Activated CD8-positive, alpha-beta memory T cell treated with anti-CD3 and anti-CD28 coated beads, Interleukin-2, amount 50 U/mL, for 1 hour (primary cell): ENCODE results near the gene ZNF80.

Experiments used
- DNase-seq: peaks from one replicate; pipeline ENCODE4 v3.0.0-alpha.2; 2020; ENCODE audit errors: extremely low read depth

The ZNF80 gene

DNA sequence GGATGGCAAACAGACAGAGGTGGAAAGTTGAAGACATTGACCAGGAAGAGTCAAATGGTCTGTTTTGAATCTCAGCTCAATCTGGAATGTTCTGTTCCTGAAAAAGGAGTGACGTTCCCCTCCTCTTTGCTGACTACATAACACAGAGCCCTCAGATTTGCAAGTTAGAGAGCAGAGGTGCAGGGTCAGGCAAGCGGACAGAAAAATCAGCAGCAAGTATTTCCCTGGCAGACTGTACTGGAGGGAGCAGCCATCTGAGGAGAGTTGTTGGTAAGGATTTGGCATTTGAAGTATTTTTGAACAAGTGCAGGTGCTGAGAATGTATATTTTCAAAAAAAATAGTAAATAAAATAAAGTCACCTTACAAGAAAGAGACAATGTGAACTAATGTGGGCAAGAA, 17.6 kb downstream of the ZNF80 start:
- DNase-seq: no peak

DNA sequence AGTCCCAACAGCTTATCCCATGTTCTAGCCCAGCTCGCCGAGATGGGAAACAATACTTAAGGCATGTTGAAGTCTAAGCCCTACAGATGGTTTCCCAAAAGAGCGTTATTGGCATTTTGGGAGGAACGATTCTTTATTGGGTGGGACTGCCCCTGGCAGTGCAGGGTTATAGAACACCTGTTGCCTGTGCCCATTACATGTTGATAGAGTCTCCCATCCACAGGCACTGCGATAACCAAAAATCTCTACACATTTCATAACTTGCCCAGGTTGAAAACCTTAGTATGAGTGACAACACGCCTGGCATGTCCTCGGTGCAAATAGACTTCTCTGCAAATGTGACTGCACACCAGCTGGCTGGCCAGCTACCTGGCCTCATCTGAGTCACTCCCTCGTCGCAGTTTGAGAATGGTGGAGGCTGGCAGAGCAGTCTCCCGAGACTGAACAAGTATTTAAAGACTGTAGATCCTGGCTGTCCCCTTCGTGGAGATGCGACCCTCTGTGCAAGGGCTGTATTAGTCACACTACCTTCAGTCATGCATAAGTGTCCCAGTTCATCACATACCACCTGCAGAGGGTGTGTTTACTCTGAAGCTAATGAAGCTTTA, 18.7 kb downstream of the ZNF80 start:
- no peak for DNase-seq

DNA sequence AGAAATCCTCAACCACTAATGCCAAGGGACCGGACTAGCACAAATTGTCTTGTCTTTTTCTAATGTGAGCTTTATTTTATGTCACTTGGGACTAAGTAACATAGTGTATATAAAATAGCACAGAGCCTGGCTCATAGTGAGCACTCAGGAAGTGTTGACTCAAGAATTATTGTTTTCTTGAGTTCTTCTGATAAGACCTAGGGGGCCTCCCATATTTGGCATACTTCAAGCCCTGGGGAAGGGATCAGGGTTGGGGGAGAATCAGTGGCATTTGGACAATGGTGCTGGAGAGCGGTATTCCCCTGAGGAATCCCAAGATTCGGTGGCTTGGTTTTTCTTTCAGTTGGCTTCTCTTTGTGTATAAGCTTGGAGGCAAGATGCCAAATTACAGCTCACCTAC, 19.4 kb downstream of the ZNF80 start:
- DNase-seq: no peak

DNA sequence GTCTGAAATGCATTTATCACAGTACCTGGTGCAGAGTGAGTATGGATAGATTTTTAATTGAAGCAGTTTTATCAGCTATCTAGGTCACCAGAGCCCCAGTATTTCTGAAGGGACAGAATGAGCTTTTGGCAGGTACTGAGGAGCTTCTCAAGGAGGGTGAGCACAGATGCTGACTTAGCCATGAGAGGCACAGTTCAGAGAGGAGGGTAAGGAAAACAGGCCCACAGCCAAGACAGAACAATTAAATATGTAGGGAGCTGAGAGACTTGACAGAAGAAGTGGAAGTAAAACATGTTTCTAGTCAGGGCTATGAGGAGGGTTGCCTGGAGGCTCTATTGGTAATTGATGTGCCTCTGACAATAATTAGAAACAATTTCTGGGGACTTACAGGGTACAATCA, 20.1 kb downstream of the ZNF80 start:
- no peak for DNase-seq

DNA sequence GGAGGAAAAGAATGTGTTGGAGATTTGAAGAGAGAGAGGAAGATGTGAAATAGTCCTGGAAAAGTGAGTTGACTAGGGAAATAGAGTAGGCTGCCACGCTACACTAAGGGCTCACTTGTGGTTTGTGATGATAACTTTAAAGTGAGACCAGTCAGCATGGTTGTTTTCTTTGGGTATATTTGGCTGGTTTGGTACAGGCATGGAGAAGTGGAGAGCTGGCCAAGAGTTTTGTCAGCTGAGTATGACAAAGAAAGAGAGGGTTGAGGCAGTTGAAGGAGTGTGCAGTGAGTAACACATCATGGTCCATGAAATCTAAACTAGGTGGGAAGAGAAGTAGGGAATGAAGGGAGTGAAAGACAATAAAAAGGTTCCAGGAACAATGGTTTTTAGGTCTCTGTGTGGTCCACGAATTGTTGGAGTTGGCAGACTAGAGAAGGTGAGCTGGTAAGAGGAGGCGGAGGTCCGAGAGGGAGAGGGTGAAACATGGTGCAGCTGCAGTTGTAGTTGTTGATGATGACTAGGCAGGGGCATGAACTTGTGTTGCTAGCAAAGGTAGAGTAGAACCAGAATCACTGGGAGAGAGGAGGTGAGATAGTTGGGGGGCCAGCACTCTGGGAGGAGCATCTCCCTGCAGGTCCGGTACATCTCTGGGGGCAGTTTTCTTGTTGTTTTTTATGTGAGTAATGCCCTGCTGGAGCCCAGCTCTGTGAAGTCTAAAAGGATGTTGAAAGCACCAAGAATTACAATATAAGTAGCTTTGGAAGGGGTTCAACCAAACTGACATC, 21.0 kb downstream of the ZNF80 start:
- no peak for DNase-seq

DNA sequence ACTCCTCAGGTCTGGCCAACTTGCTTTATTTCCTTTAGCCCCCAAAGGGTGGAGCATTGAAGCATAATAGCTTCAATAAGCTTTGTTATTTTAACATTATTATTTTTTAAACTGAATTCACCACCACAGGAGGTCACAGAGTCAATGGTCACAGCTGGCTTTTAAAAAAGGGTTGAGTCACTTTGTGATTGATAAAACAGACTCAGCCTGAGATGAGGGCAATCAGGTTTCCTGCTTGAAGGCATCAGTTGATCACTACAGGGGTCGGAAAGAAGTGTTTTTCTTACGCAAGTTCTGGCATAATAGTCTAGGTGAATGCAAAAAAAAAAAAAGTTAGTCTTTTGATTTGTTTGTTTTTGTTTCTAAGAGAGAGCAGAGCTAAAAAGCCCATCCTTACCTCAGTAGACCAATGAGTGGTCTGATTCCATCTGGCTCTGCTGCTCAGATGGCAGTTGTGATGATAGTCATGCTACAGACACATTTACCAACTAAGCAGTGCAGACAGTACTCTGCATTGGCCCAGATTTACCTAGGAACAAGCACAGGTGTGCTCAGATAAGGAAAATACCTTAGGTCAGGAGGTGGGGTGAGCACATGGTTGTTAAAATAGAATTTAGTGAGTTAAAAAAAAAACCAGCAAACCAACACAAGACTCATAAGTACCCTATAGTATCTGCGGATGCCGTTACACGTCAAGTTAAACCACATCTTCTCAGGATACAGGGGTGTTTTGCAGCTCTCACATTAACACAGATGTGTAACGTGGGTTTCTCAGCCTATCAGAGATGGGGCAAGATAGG, 22.6 kb downstream of the ZNF80 start:
- peak; percentile 42 for DNase-seq

DNA sequence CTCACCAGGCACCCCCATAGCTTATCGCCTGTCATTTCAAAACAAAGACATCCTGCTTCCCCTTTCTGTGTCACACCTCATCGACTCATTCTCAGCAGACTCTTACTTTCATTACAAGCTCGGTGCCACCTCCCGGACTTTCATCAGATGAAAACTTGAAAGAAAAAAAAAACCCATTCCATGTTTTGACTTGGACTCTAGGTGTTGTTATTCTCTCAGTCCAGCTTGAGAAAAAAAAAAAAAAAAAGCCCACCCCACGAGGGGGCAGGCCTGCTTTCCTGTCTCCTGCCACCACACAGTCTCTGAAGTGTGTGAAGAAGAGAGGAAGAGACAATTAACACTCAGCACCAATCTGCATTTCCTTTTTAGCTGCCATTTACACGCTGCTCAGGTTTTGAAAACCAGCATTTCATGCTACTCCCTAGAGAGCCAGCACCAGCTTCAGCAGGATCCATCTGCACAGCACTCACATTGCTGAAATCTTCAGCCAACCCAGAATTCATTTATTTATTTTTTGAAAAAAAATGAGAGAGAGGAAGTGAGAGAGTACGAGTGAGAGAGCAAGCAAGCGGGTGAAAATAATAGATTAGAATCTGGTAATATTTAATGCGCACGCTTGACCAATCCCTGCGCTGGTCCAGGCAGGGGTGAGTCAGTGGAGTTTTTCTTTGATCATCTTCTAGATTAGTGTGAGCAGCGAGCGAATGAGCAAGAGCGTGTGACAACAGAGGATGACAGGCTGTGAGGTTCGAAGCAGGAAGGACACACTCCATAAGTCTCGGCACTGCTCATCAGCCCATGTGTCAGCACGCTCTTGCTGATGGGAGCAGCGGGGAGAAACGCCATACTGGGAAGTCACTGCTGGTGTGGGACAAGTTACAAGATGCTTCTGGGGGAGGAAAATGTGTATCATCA, 23.5 kb downstream of the ZNF80 start:
- DNase-seq: peak; percentile 69

DNA sequence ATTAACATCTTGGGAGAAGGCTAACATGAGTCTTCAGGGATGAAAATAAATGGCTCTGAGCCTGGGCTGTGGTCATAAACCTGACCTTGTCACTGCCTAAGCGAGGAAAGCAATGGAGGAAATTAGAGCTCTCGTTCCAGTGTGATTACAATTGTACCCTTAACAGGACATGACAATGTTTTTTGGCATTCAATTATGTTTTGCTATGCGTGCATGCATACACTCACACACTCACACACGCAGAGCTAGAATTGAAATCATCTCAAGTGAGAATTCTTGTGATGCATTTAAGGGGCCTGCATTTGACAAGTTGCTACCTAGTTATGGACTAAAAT, 24.1 kb downstream of the ZNF80 start:
- DNase-seq: no peak

DNA sequence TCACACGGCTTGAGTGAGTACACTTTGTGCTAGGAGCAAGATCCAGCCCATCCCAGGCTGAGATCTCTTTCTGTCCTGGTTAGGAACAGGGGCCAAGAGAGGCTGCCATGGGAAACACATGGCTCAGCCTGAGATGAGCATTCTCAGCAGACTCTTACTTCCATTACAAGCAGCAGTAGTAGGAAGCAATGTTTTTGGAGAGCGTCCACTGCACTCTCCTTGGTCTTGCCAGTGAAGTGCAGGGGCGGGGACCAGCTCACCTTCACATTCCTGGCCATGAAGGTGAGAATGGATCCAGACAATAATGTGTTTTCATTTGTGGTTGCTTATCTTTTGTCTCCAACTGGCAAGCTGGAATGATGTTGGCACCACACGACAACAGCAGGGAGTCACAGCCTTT, 24.7 kb downstream of the ZNF80 start:
- no peak for DNase-seq

DNA sequence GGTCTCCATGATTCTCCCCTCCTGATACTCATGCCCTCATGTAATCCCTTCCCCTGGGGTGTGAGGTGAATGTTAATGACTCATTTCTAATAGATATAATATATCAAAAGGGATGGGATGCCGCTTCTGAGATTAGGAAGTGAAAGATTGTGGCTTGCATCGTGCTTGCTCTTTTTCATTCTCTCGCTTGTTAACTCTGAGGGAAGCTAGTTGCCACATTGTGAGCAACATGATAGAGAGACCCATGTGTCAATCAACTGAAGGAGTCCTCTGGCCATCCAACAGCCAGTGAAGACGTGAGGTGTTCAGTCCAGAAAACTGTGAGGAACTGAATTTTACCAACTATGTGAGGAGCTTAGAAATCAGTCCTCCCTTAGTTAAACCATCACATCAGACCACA, 29.6 kb downstream of the ZNF80 start:
- no peak for DNase-seq

DNA sequence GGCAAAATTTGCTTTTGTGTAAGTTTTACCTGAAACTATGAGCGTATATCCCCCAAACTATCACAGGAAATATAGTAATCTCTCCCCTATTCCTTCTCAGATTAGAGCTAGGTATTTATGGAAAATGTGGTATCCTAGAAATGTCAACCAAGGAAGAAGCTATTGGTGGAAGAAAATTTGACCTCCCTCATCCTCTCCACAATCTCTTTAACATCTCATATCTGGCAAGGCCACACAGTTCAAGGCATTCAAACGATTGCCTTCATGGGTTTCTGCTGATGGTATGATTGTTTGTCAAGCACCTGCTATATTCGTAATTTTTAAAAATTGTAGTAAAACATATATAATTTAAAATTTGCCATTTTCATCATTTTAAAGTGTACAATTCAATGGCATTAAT, 31.0 kb downstream of the ZNF80 start:
- DNase-seq: no peak

DNA sequence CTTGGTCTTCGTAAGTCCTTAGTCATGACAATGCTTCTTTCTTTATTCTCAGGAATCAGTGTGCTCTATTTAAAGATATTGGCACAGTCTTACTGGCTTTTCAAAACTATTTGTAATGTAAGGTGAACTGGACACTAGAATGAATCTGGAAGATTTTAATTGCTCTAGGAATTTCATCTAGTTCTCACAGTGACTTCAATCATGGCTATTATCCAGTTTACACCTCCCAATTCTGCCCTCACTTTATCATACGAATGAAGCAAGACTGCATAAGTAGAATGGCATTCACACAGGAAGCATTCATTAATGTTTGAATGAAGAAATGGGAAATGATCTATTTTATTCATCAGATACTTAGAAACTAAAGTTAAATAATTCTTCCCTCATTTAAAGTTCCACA, 31.8 kb downstream of the ZNF80 start:
- DNase-seq: no peak

DNA sequence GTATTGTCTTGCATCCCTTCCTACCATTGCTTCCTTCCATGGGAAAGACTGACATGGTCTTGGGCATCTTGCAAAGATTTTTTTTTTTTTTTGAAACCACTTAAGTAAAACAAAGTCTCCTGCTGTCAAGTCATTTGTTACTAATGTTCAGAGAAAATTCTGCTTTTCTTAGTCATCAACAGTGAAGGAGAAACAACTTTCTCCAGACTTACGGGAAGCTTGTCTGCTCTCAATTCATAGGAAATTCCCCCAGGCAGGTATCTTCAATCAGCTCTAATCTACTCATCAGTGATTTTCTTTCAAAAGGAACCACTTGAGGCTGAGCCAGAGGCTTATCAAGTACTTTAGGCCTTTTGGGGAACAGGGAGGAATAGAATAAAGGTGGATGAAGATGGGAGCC, 42.6 kb downstream of the ZNF80 start:
- no peak for DNase-seq

DNA sequence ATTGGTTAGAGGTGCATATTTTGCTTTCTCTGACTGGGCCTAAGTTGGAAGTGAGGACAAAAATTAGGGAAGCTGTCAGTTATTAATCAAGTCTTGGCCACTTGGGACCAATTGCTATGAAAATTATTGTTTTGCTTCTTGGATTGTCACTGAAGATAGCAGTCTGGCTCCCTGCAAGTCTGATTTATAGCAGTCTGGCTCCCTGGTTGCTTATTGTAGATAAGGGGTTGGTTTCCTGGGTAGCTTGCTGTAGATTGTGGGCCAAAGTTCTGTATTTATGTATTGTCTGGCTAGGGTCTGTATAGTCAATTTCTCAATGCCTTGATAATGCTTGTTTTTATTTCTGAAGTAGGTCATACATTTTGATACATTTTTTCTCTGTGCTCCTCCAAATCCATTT, 45.2 kb downstream of the ZNF80 start:
- DNase-seq: no peak

DNA sequence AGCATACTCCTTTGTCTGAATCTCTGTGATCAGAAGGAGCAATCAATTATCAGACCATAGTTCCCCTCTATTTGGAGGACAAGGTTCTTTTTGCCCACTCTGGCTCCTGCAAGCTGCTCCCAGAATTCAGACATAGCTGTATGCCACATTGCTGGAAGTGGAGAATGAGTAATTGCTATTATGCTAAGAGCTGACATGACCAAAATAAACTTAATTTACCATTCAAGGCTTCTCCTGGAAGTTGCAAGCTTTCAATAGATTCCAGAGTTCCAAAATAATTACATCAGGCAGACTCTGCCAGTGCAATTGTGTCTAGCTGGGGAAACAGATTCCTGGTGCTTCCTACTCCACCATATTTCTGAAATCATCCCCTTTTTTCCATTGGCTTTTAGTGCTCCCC, 50.9 kb downstream of the ZNF80 start:
- DNase-seq: no peak
